Neural crest cell (in vitro differentiated cells): ENCODE measurements around the gene NFIL3. TPM values are rescaled to one million over a fixed set of nuclear protein-coding genes. Genes with fewer than 3 reads are reported as not detected.

Source experiments
- DNase-seq: peaks from one replicate; pipeline ENCODE4 v3.0.0; 2021; ENCODE audit warnings: low read depth, mixed read lengths, low spot score
- H3K27ac Mint-ChIP-seq: one replicate; pipeline ENCODE4 v1.8.0; 2021; ENCODE audit warnings: mild to moderate bottlenecking, mixed read lengths; ENCODE audit not compliant: unreplicated experiment
- H3K27me3 Mint-ChIP-seq: 2 replicates; pipeline ENCODE4 v1.8.0; 2021; ENCODE audit warnings: low read depth, mild to moderate bottlenecking, mixed read lengths
- H3K36me3 Mint-ChIP-seq: 2 replicates; pipeline ENCODE4 v1.8.0; 2021; ENCODE audit warnings: low read depth, mild to moderate bottlenecking, mixed read lengths
- H3K4me1 Mint-ChIP-seq: 2 replicates; pipeline ENCODE4 v1.8.0; 2021; ENCODE audit warnings: mixed read lengths
- H3K4me3 Mint-ChIP-seq: one replicate; pipeline ENCODE4 v1.8.0; 2021; ENCODE audit warnings: mild to moderate bottlenecking, mixed read lengths
- H3K9me3 Mint-ChIP-seq: 2 replicates; pipeline ENCODE4 v1.8.0; 2021; ENCODE audit warnings: mixed read lengths
- total RNA-seq: library from RNA; stranded (reverse); gene quantifications from 2 replicates; pipeline ENCODE4 v1.2.1, GENCODE V29; 2021
- TF ChIP-seq, protein P1 (sequence below): fragments of 200-600 bp; sonication (generic); conservative IDR thresholded peaks from 2 replicates; pipeline ENCODE4 v1.5.0; 2021; ENCODE audit warnings: antibody characterized with exemption, mild to moderate bottlenecking

Gene NFIL3
- total RNA-seq, 1 donor from 2014 or later, result 16.8 TPM

DNA sequence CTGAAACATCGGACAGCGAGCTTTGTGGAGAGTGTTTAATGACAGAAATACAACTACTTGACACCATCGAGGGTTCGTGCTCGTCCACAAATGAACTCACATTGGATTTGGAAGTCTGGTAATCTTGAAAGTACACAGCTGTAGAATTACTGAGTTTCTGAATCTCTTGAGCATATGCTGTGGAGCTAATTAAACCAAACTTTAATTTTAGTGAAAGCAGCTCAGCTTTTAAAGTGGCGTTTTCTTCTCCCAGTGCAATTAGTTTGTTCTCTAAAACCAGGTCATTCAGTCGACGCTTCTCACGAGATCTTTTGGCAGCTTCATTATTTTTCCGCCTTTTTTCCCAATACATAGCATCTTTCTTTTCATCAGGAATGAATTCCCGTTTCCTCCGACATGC lies 13.5 kb downstream of the NFIL3 start:
- Mint-ChIP-seq H3K4me1 (no peaks in the 10 kb centered on the region), H3K9me3 (no peaks in the 10 kb centered on the region), H3K36me3 (peaks cover 18% of the 10 kb centered on the region), H3K27me3 (no peaks in the 10 kb centered on the region), H3K4me3 (no peak overlapping the region), H3K27ac (no peak overlapping the region)
- TF ChIP-seq, protein P1, sequence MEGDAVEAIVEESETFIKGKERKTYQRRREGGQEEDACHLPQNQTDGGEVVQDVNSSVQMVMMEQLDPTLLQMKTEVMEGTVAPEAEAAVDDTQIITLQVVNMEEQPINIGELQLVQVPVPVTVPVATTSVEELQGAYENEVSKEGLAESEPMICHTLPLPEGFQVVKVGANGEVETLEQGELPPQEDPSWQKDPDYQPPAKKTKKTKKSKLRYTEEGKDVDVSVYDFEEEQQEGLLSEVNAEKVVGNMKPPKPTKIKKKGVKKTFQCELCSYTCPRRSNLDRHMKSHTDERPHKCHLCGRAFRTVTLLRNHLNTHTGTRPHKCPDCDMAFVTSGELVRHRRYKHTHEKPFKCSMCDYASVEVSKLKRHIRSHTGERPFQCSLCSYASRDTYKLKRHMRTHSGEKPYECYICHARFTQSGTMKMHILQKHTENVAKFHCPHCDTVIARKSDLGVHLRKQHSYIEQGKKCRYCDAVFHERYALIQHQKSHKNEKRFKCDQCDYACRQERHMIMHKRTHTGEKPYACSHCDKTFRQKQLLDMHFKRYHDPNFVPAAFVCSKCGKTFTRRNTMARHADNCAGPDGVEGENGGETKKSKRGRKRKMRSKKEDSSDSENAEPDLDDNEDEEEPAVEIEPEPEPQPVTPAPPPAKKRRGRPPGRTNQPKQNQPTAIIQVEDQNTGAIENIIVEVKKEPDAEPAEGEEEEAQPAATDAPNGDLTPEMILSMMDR, result no peak
- no peak for DNase-seq

DNA sequence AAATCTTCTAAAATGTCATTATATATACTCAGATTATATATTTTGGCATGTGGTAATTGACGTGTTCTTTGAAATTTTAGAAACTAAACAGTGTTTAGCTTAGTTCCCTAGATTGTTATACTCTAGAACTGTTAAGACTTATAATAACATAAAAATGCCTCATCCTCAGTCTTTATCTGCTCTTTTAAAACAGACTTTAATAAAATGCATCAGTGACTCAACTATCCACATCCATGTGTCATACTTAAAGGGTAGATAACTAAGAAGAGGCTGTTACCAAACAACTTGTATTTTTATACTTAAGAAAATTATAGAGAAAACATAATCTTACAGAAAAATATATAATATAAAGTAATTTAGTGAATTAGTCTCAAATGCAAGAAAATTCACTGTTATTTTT lies 15.2 kb downstream of the NFIL3 start:
- no peak overlapping the region for H3K4me3 Mint-ChIP-seq
- no peak for DNase-seq
- no peaks in the 10 kb centered on the region for H3K27me3 Mint-ChIP-seq
- no peaks in the 10 kb centered on the region for H3K9me3 Mint-ChIP-seq
- no peak overlapping the region for H3K27ac Mint-ChIP-seq
- H3K4me1 Mint-ChIP-seq, result no peaks in the 10 kb centered on the region
- H3K36me3 Mint-ChIP-seq, result peaks cover 18% of the 10 kb centered on the region
- TF ChIP-seq, protein P1, result no peak

DNA sequence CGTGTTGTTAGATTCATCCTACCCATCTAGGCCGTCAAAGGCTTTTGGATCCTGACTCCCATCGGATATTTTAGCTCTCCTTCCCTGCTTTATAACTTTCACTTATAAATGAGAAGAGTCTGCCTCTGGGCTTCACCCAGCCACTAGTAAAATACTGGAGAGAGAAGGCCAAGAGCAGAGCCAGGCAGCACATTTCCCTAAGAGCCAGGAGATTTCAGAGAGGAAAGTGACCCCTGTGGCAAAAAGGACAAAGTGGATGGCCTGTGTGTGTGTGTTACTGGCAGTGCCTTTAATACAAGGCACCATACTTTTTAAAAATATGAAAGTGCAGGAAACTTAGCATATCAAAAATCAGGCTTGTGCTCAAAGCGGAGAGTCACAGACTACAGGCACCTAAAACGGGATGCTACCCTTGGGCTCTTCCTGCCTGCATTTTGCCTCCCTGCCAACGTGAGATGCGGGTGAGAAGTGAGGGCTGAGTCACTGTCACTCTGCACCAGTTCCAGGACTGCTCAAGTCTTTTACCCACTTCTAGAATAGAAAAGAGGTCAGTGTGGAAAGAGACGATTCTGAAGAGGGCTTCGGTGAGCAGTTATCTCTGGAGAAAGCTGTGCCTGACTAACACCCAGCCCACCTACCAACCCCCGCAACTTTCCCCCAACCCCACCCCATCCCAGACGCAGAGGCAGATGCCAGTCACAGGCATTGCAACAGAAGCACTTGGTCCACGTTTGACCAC lies 15.9 kb downstream of the NFIL3 start:
- Mint-ChIP-seq H3K4me3 (no peak overlapping the region), H3K9me3 (no peaks in the 10 kb centered on the region), H3K27ac (no peak overlapping the region), H3K27me3 (no peaks in the 10 kb centered on the region), H3K36me3 (peaks cover 18% of the 10 kb centered on the region), H3K4me1 (no peaks in the 10 kb centered on the region)
- DNase-seq, result no peak
- TF ChIP-seq, protein P1, result no peak

DNA sequence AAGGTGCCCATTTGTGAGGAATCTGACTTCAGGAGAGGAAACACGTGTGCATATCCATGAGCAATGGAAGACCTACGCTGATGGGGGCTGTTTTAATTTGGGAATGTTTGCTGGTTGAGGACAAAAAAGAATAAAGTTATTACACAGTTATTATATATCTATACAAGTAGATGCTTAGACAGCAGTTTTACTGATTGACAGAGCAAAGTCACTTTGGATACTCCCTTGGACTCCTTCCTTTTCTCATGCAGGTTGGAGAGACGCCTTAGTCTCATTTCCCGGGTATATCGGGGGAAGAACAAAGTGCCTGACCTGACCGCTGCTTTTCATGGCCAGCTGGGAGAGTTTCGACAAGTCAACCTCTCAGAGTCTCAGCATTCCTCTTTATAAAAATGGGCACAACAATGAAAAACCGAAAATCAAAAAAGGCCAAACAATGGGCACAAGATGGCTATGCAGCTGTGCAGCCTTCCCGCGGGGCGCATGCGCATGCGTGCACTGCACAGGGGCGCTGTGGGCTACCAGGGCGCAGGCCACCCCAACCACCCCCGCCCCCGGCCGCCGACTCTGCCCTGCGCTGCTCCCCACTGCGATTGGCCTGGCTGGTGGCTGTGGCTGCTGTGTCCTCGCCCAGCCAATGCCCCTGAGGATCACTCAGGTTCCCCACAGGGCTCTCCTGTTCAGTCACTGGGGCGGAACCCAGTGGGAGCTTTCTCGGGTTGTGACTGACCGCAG lies 18.1 kb downstream of the NFIL3 start:
- no peak for DNase-seq
- Mint-ChIP-seq H3K27me3 (no peaks in the 10 kb centered on the region), H3K36me3 (peaks cover 16% of the 10 kb centered on the region), H3K9me3 (no peaks in the 10 kb centered on the region), H3K27ac (no peak overlapping the region), H3K4me3 (no peak overlapping the region), H3K4me1 (no peaks in the 10 kb centered on the region)
- TF ChIP-seq, protein P1, result no peak

DNA sequence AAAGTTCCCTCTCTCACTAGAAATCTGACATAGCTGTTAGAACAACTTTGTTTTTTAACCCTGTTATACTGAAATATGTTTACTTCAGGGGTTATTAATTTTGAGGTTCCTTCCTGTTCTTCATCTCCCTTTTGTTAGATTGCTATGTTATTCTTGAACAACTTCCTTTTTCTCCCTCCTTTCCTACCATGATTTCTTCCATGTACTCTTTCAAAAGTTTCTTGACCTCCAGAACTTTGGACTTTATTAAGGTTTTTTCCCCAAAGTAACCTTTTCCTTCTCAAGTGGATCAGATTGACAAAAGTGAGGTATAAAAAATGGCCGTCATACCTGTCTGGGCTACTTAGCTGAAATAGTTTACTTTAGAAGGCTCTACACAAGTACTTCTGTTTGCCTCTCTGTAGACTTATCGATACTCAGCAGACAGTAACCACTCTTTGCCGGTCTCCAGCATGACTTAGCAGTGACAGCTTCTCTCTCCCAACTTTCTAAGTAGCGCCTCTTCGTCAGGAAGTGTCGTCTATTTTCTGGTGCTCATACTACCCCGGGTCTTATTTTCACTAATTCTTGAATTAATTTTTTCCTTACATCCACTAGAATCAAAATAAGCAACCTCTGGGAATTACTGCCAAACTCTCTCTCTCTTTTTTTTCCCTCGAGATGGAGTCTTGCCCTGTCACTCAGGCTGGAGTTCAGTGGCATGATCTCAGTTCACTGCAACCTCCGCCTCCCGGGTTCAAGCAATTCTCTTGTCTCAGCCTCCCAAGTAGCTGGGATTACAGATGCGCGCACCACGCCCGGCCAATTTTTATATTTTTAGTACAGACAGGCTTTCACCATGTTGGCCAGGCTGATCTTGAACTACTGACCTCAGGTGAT lies 19.7 kb downstream of the NFIL3 start:
- no peak for DNase-seq
- no peak overlapping the region for H3K27ac Mint-ChIP-seq
- peaks cover 4% of the 10 kb centered on the region for H3K36me3 Mint-ChIP-seq
- H3K4me3 Mint-ChIP-seq, result no peak overlapping the region
- no peaks in the 10 kb centered on the region for H3K4me1 Mint-ChIP-seq
- TF ChIP-seq, protein P1, result no peak
- H3K27me3 Mint-ChIP-seq, result no peaks in the 10 kb centered on the region
- H3K9me3 Mint-ChIP-seq, result no peaks in the 10 kb centered on the region
